IMR-90 (cell line): ENCODE measurements around the gene RGS17. TPM values are rescaled to one million over a fixed set of nuclear protein-coding genes. Genes with fewer than 3 reads are reported as not detected.

ENCODE experiments used
- ATAC-seq: fragments of 200-7000 bp; cut with Tn5 transposase; 2 replicates; pipeline ENCODE4 v1.9.1; 2020; ENCODE audit warnings: low read depth, mild to moderate bottlenecking, moderate library complexity
- BruUV-seq: library from RNA; stranded (reverse); fragments of 400-500 nt; replicated peaks from 2 replicates; lab custom pipeline; 2021; lab: Mats Ljungman, UMichigan
- CTCF ChIA-PET: fragments of 300-600 bp; formaldehyde crosslinking; extraction: SDS; loops from one replicate; lab custom pipeline; 2021; ENCODE audit warnings: antibody characterized with exemption; lab: Yijun Ruan, JAX
- POLR2A ChIA-PET: fragments of 300-600 bp; sonication (Branson Sonifier 250); formaldehyde crosslinking; loops from one replicate; lab custom pipeline; 2022; ENCODE audit warnings: antibody characterized with exemption; ENCODE audit not compliant: unreplicated experiment; lab: Charles Lee
- DNase-seq: peaks from one replicate; pipeline ENCODE4 v3.0.0; 2013
- H2AFZ ChIP-seq: replicated peaks from 2 replicates; pipeline ENCODE3; 2013; ENCODE audit warnings: low read length, mild to moderate bottlenecking; ENCODE audit not compliant: poor library complexity
- H2AK5ac ChIP-seq: 2 replicates; pipeline ENCODE4 v1.6.1; 2013; ENCODE audit warnings: low read depth, low read length, inconsistent platforms
- H2AK9ac ChIP-seq: replicated peaks from 2 replicates; pipeline ENCODE3; 2013; ENCODE audit warnings: mild to moderate bottlenecking, low read depth, low read length, moderate library complexity; ENCODE audit not compliant: poor library complexity
- H2BK120ac ChIP-seq: 2 replicates; pipeline ENCODE4 v1.6.1; 2013; ENCODE audit warnings: low read depth, low read length, inconsistent platforms
- H2BK15ac ChIP-seq: 3 replicates; pipeline ENCODE4 v1.6.1; 2013; ENCODE audit warnings: low read depth, low read length, inconsistent platforms
- H2BK20ac ChIP-seq: 2 replicates; pipeline ENCODE4 v1.6.1; 2013; ENCODE audit warnings: low read depth, mild to moderate bottlenecking, inconsistent platforms, low read length, moderate library complexity
- H2BK5ac ChIP-seq: 2 replicates; pipeline ENCODE4 v1.6.1; 2013; ENCODE audit warnings: mild to moderate bottlenecking, low read depth, low read length, inconsistent platforms; ENCODE audit not compliant: poor library complexity, severe bottlenecking
- H3K14ac ChIP-seq: replicated peaks from 2 replicates; pipeline ENCODE4 v1.6.1; 2013; ENCODE audit warnings: low read depth, low read length, inconsistent platforms
- H3K18ac ChIP-seq: 2 replicates; pipeline ENCODE4 v1.6.1; 2013; ENCODE audit warnings: low read depth, low read length, control low read depth
- H3K23ac ChIP-seq: 2 replicates; pipeline ENCODE4 v1.6.1; 2013; ENCODE audit warnings: low read depth, low read length, inconsistent platforms
- H3K27ac ChIP-seq: 2 replicates; pipeline ENCODE4 v1.5.1; 2013; ENCODE audit warnings: mild to moderate bottlenecking, control low read depth, low read length; ENCODE audit not compliant: insufficient read depth
- H3K27me3 ChIP-seq: 2 replicates; pipeline ENCODE4 v1.6.1; 2013; ENCODE audit warnings: low read length; ENCODE audit not compliant: control insufficient read depth, insufficient read depth
- H3K36me3 ChIP-seq: 2 replicates; pipeline ENCODE4 v1.6.1; 2013; ENCODE audit warnings: low read length, mixed read lengths; ENCODE audit not compliant: control insufficient read depth, insufficient read depth
- H3K4ac ChIP-seq: 2 replicates; pipeline ENCODE4 v1.6.1; 2013; ENCODE audit warnings: low read depth, low read length, inconsistent platforms
- H3K4me1 ChIP-seq: 2 replicates; pipeline ENCODE4 v1.6.1; 2013; ENCODE audit warnings: low read length, mixed read lengths; ENCODE audit not compliant: control insufficient read depth, insufficient read depth
- H3K4me2 ChIP-seq: 2 replicates; pipeline ENCODE4 v1.6.1; 2013; ENCODE audit warnings: low read depth, mild to moderate bottlenecking, control low read depth, low read length, moderate library complexity
- H3K4me3 ChIP-seq: 2 replicates; pipeline ENCODE4 v1.5.1; 2013; ENCODE audit warnings: low read depth, mild to moderate bottlenecking, control low read depth, low read length, moderate library complexity; ENCODE audit not compliant: insufficient read depth
- H3K56ac ChIP-seq: 2 replicates; pipeline ENCODE4 v1.6.1; 2013; ENCODE audit warnings: low read length, inconsistent platforms; ENCODE audit not compliant: insufficient read depth; ENCODE audit errors: extremely low read depth
- H3K79me1 ChIP-seq, 2 experiments: 2 replicates each; pipeline ENCODE4 v1.6.1; 2013; ENCODE audit warnings: low read length in 2 of 2, inconsistent platforms in 1 of 2, low read depth in 1 of 2
- H3K9ac ChIP-seq: 2 replicates; pipeline ENCODE4 v1.6.1; 2013; ENCODE audit warnings: low read depth, low read length, control low read depth
- H3K9me1 ChIP-seq: 2 replicates; pipeline ENCODE4 v1.6.1; 2013; ENCODE audit warnings: low read length, inconsistent platforms; ENCODE audit not compliant: insufficient read depth
- H3K9me3 ChIP-seq: 2 replicates; pipeline ENCODE4 v1.6.1; 2013; ENCODE audit warnings: low read length; ENCODE audit not compliant: control insufficient read depth, insufficient read depth
- H4K20me1 ChIP-seq: 2 replicates; pipeline ENCODE4 v1.6.1; 2013; ENCODE audit warnings: low read length, inconsistent platforms; ENCODE audit not compliant: insufficient read depth
- H4K5ac ChIP-seq: 2 replicates; pipeline ENCODE4 v1.6.1; 2013; ENCODE audit warnings: mild to moderate bottlenecking, low read depth, low read length, control low read depth
- H4K8ac ChIP-seq, 2 experiments: 2 replicates each; pipeline ENCODE4 v1.6.1; 2013; ENCODE audit warnings: low read depth in 2 of 2, low read length in 2 of 2, control low read depth in 1 of 2, inconsistent platforms in 1 of 2
- H4K91ac ChIP-seq: 2 replicates; pipeline ENCODE4 v1.6.1; 2013; ENCODE audit warnings: low read depth, low read length, inconsistent platforms; ENCODE audit not compliant: insufficient read depth
- MAFK ChIP-seq: IDR thresholded peaks from 2 replicates; pipeline ENCODE4 v1.6.1; 2012; ENCODE audit warnings: low read depth, low read length, improper control_type of control experiment
- WGBS, 2 experiments: methylation state at CpG; one replicate each; pipeline versions ENCODE4 v1.1.5 to v1.1.7; 2013; ENCODE audit warnings: missing lambda C conversion rate in 2 of 2; ENCODE audit not compliant: insufficient read length in 1 of 2; ENCODE audit errors: extremely low coverage in 2 of 2; 5-methylcytosine and 5-hydroxymethylcytosine counted together
- dilution Hi-C: fragments of 300-500 bp; cut with HindIII; formaldehyde crosslinking; loops from one replicate; pipeline ENCODE4 v1.14.3; 2018; ENCODE audit warnings: low sequenced_read_pairs; ENCODE audit not compliant: unreplicated experiment
- in situ Hi-C: fragments of 300-500 bp; cut with MboI; formaldehyde crosslinking; loops from 3 replicates; pipeline ENCODE4 v1.14.3; 2019; ENCODE audit warnings: low sequenced_read_pairs, inconsistent platforms, mixed read lengths
- intact Hi-C: fragments of 100-400 bp; cut with micrococcal nuclease; formaldehyde crosslinking; loops from 2 replicates; pipeline ENCODE4 v1.10.0; 2022
- polyA plus RNA-seq, 3 experiments: library from polyadenylated mRNA; depleted of rRNA; stranded (reverse); fragments of >200 nt; gene quantifications; 2 replicates each; pipeline ENCODE4 v1.2.3, GENCODE V29; 2012; ENCODE audit warnings: low replicate concordance in 1 of 3
- total RNA-seq: library from RNA; depleted of rRNA; stranded (reverse); fragments of >200 nt; gene quantifications from 2 replicates; pipeline ENCODE4 v1.2.3, GENCODE V29; 2012
- TF ChIP-seq, protein P1 (sequence below): conservative IDR thresholded peaks from 2 replicates; pipeline ENCODE4 v1.5.1; 2012; ENCODE audit warnings: mild to moderate bottlenecking, low read depth, low read length, improper control_type of control experiment

Gene RGS17
- total and polyA plus RNA-seq, 2 of the 4 experiments (the other 2 are of a cell fraction), result 0.75 to 1.4 TPM

- Histone ChIP-seq H3K14ac (no peak overlapping the region), H2AK9ac (no peak overlapping the region), H3K36me3 (no peaks in the 10 kb centered on the region), H2BK5ac (no peak overlapping the region), H3K79me1 (no peaks in the 10 kb centered on the region), H3K56ac (no peak overlapping the region), H4K20me1 (no peaks in the 10 kb centered on the region), H3K9me1 (no peaks in the 10 kb centered on the region), H4K5ac (no peak overlapping the region), H2AK5ac (no peak overlapping the region), H2BK15ac (no peak overlapping the region), H3K23ac (no peak overlapping the region), H3K4me2 (no peak overlapping the region), H3K4me1 (no peaks in the 10 kb centered on the region), H3K4me3 (no peak overlapping the region), H4K8ac (no peak overlapping the region), H3K18ac (no peak overlapping the region), H2BK120ac (no peak overlapping the region), H3K27me3 (no peaks in the 10 kb centered on the region), H4K91ac (no peak overlapping the region), H3K9me3 (no peaks in the 10 kb centered on the region), H3K9ac (no peak overlapping the region), H2AFZ (no peak overlapping the region), H3K4ac (no peak overlapping the region), H2BK20ac (no peak overlapping the region), H3K27ac (no peak overlapping the region)
- ChIA-PET CTCF (no interaction called here), POLR2A (no interaction called here)
- DNase-seq (no peak), ATAC-seq (no peak)
- BruUV-seq, result no TSS peak
- dilution Hi-C loops, result no loop called here
- intact Hi-C loops, result no loop called here
- no CpG with 5 or more reads among the region's 7 CpGs for WGBS, 2 experiments
- in situ Hi-C loops, result no loop called here
- no peak for TF ChIP-seq MAFK
- TF ChIP-seq, protein P1, sequence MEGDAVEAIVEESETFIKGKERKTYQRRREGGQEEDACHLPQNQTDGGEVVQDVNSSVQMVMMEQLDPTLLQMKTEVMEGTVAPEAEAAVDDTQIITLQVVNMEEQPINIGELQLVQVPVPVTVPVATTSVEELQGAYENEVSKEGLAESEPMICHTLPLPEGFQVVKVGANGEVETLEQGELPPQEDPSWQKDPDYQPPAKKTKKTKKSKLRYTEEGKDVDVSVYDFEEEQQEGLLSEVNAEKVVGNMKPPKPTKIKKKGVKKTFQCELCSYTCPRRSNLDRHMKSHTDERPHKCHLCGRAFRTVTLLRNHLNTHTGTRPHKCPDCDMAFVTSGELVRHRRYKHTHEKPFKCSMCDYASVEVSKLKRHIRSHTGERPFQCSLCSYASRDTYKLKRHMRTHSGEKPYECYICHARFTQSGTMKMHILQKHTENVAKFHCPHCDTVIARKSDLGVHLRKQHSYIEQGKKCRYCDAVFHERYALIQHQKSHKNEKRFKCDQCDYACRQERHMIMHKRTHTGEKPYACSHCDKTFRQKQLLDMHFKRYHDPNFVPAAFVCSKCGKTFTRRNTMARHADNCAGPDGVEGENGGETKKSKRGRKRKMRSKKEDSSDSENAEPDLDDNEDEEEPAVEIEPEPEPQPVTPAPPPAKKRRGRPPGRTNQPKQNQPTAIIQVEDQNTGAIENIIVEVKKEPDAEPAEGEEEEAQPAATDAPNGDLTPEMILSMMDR, result no peak
Observed at GRCh38 chr6:153070756-153071155, 60.3 kb downstream of the RGS17 start.
